NCI-H2171 treated with DMSO at 0.1 percent for 48 hours (cell line): Measurements from ENCODE around the gene SUSD2.
"Not testable (repeated sequence)": the region's sequence is repeated elsewhere in the genome, so short reads cannot be mapped to it uniquely, and the experiment has no call there.

ENCODE experiments used
- DNase-seq: peaks from one replicate; lab custom pipeline; 2025; lab: John Stamatoyannopoulos, UW

The SUSD2 gene

GRCh38 chr22:24189249-24190158 lies 8.2 kb downstream of the SUSD2 start:
- DNase-seq: peak; percentile 11

- DNase-seq: no peak
These were observed 8.9 kb downstream of the SUSD2 start for GRCh38 chr22:24190159-24190540.

GRCh38 chr22:24190596-24191208 lies 9.4 kb downstream of the SUSD2 start:
- DNase-seq: no peak

GRCh38 chr22:24191381-24191841 lies 10.1 kb downstream of the SUSD2 start:
- no peak for DNase-seq

- no peak for DNase-seq
These were observed 10.6 kb downstream of the SUSD2 start for GRCh38 chr22:24191893-24192292.

- DNase-seq: no peak
These were observed 17.4 kb downstream of the SUSD2 start for GRCh38 chr22:24198682-24199052.

- DNase-seq: no peak
These were observed 19.4 kb downstream of the SUSD2 start for GRCh38 chr22:24200619-24201212.

GRCh38 chr22:24201681-24202614 lies 20.7 kb downstream of the SUSD2 start:
- DNase-seq: no peak

GRCh38 chr22:24203856-24204255 lies 22.6 kb downstream of the SUSD2 start:
- DNase-seq: not testable (repeated sequence)

GRCh38 chr22:24205438-24206195 lies 24.3 kb downstream of the SUSD2 start:
- DNase-seq: no peak

- DNase-seq: not testable (repeated sequence)
These were observed 25.4 kb downstream of the SUSD2 start for GRCh38 chr22:24206460-24207263.

- DNase-seq: no peak
These were observed 26.2 kb downstream of the SUSD2 start for GRCh38 chr22:24207264-24208011.

- no peak for DNase-seq
These were observed 26.9 kb downstream of the SUSD2 start for GRCh38 chr22:24208012-24208749.

- no peak for DNase-seq
These were observed 27.7 kb downstream of the SUSD2 start for GRCh38 chr22:24209016-24209415.

- no peak for DNase-seq
These were observed 28.4 kb downstream of the SUSD2 start for GRCh38 chr22:24209687-24210086.

GRCh38 chr22:24210409-24210808 lies 29.1 kb downstream of the SUSD2 start:
- not testable (repeated sequence) for DNase-seq

GRCh38 chr22:24211716-24212115 lies 30.4 kb downstream of the SUSD2 start:
- DNase-seq: not testable (repeated sequence)

- DNase-seq: not testable (repeated sequence)
These were observed 31.8 kb downstream of the SUSD2 start for GRCh38 chr22:24213111-24213510.
